Fibroblast of villous mesenchyme (primary cell): ENCODE data around the gene KRTAP10-5. TPM values are rescaled to one million over a fixed set of nuclear protein-coding genes. Genes with fewer than 3 reads are reported as not detected.
"Not testable (repeated sequence)": the region's sequence is repeated elsewhere in the genome, so short reads cannot be mapped to it uniquely, and the experiment has no call there.

Experiments used
- DNase-seq: peaks from one replicate; pipeline ENCODE4 v3.0.0-alpha.2; 2010; ENCODE audit warnings: low read depth
- H3K4me3 ChIP-seq: 2 replicates; pipeline ENCODE4 v1.5.1; 2011; ENCODE audit warnings: low read depth, mild to moderate bottlenecking, low read length
- total RNA-seq: library from RNA; depleted of rRNA; stranded (reverse); fragments of >200 nt; gene quantifications from 2 replicates; pipeline ENCODE4 v1.2.3, GENCODE V29; 2012
- TF ChIP-seq, protein P1 (sequence below): IDR thresholded peaks from 2 replicates; pipeline ENCODE4 v1.5.1; 2012; ENCODE audit warnings: low read depth, mild to moderate bottlenecking, low read length; ENCODE audit not compliant: insufficient read depth

Gene KRTAP10-5
- total RNA-seq, 1 donor, result not detected

DNA sequence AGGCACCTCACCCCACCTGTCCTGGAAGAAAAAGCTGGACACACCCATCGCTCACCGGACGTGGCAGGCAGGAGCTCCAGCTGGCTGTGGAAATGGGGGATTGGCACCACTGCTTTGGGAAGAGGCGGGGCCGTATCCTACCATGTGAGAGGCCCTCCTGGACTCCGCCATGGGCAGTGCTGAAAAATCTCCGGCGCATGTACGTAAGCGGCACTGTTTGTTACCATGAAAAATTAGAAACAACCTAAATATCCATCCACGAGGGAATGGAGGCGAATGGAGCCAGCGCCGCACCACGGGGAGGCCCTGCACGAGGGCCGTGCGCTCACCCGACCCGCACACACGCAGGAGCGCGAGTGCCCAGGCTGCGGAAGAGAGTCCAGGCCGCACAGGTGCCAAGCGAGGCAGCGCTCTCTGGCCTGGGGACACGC lies 34.6 kb upstream of the KRTAP10-5 start:
- TF ChIP-seq, protein P1, sequence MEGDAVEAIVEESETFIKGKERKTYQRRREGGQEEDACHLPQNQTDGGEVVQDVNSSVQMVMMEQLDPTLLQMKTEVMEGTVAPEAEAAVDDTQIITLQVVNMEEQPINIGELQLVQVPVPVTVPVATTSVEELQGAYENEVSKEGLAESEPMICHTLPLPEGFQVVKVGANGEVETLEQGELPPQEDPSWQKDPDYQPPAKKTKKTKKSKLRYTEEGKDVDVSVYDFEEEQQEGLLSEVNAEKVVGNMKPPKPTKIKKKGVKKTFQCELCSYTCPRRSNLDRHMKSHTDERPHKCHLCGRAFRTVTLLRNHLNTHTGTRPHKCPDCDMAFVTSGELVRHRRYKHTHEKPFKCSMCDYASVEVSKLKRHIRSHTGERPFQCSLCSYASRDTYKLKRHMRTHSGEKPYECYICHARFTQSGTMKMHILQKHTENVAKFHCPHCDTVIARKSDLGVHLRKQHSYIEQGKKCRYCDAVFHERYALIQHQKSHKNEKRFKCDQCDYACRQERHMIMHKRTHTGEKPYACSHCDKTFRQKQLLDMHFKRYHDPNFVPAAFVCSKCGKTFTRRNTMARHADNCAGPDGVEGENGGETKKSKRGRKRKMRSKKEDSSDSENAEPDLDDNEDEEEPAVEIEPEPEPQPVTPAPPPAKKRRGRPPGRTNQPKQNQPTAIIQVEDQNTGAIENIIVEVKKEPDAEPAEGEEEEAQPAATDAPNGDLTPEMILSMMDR, result no peak
- no peak for DNase-seq
- H3K4me3 ChIP-seq, result no peak overlapping the region

DNA sequence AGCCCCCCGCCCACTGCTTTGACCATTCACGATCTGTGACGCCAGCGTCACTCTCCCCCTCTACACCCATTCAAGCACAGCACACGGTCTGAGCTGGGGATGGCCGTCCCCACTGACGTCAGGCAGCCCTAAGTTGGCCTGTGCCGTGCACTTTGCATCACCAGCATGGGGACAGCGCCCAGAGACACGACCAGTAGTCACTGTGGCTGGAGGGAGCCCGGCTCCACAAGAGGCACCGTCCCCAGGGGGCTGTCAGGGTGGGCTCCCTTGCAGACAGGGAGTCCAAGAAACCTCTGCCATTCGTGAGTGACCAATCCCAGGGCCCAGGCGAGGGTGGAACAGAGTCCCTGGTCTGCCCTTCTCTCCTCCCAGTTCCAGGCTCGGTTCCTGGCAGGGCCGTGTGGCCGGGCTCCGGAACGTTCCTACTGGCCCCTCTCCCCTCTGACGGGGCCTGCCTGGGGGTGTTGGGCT lies 33.8 kb upstream of the KRTAP10-5 start:
- DNase-seq, result no peak
- no peak overlapping the region for H3K4me3 ChIP-seq
- TF ChIP-seq, protein P1, result no peak

DNA sequence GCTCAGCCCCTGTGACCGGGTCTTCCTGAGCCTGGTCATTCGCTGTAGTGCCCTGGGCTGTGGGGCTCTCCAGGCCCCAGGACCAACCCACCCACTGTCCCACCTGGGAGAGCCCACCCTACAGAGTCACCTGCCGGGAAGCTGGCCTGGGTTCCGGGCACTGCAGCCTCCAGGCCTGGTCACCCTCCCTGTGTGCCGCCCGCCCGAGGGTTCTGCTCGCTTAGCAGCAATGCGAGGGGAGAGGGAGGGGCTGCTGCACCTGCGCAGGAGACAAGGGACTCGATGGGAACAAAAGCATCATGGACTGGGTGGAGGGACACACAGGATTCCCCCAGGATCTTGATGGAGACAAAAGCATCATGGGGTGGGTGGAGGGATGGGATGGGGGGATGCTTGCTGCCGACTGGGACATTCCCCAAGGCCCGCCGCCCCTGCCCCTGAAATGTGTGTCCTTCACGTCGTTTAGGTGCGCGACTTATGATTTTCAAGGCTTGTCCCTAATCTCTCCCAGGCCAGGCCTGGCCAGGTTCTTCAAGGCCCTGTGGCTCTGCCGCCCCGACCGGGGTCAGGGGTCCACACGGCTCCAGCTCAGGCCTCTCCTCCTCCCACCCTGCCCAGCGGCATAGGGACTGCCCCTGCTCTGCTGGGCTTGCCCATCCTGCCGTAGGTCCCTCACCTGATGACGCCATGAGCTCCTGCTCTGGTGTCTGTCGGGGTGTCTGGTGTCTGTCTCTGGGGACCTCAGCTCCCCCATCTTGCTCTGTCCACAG lies 33.2 kb upstream of the KRTAP10-5 start:
- TF ChIP-seq, protein P1, result no peak
- no peak for DNase-seq

DNA sequence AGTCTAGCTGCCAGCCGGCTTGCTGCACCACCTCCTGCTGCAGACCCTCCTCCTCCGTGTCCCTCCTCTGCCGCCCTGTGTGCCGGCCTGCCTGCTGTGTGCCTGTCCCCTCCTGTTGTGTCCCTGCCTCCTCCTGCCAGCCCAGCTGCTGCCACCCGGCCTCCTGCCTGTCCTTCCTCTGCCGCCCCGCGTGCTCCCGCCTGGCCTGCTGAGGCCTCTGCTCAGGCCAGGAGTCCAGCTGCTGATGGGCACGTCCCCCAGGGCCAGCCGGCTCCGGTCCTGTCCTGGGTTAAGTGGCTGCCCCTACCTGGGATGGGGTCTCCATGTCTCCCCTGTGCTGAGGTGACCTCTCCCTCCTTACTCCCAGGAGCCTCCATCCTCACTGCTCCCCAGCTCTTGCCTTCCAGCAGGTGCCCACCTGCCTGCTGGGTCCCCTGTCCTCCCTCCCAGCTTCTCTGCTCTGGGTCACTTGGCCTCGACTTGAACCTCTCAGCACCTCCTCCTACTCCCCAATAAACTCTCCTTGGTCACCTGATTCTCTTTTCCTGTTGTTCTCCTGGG lies 32.3 kb upstream of the KRTAP10-5 start:
- TF ChIP-seq, protein P1, result no peak
- no peak overlapping the region for H3K4me3 ChIP-seq
- DNase-seq, result no peak

More for the DNA sequence above, 33.2 kb upstream of the KRTAP10-5 start:
- H3K4me3 ChIP-seq, result no peak overlapping the region

DNA sequence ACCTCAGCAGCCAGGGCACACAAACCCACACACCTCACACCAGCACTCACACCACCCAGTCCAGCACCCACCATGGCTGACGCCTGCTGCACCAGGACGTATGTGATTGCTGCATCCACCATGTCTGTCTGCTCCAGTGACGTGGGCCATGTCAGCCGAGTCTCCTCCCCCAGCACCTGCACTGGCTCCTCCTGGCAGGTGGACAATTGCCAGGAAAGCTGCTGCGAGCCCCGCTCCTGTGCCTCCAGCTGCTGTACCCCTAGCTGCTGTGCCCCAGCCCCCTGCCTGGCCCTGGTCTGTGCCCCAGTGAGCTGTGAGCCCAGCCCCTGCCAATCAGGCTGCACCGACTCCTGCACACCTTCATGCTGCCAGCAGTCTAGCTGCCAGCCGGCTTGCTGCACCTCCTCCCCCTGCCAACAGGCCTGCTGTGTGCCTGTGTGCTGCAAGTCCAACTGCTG lies 31.7 kb upstream of the KRTAP10-5 start, which contains the start of gene KRTAP10-8:
Gene KRTAP10-8 (plus strand): TSS at position 51 of the 458 bp plus-strand sequence. CDS start 22 bp downstream, at position 73.
- H3K4me3 ChIP-seq, result no peak within 1 kb of the TSS
- no peak for DNase-seq
- TF ChIP-seq, protein P1, result no peak

DNA sequence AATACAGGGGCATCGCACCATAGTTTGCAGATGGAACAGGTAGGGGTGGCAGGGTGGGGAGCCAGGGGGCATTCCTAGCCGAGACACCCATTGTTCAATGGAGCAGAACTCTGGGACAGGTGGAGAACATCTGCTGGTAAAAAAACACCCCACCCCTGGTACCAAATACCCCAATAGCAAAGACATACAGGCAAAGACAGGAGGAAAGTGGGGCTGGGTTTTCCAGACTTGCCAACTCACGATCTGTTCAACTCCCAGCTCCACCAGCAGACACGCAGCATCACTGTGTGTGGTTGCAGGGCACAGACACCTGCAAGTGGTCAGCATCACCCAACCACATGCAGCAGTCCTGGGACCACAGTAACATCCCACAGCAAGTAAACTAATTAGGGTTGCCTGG lies 31.1 kb upstream of the KRTAP10-5 start:
- DNase-seq, result no peak
- no peak overlapping the region for H3K4me3 ChIP-seq
- TF ChIP-seq, protein P1, result no peak

DNA sequence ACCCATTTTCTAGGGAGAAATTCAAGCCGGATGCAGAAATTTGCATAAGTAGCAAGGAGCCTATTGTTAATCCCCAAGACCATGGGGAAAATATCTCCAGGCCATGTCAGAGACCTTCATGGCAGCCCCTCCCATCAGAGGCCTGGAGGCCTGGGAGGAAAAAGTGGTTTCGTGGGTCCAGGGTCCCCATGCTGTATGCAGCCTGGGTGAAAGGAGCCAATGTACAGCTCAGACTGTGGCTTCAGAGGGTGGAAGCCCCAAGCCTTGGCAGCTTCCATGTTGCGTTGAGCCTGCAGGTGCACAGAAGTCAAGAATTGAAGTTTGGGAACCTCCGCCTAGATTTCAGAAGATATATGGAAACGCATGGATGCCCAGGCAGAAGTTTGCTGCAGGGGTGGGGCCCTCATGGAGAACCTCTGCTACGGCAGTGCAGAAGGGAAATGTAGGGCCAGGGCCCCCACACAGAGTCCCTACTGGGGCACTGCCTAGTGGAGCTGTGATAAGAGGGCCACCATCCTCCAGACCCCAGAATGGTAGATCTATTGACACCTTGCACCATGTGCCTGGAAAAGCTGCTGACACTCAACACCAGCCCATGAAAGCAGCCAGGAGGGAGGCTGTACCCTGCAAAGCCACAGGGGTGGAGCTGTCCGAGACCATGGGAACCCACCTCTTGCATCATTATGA lies 29.9 kb upstream of the KRTAP10-5 start:
- not testable (repeated sequence) for DNase-seq, H3K4me3 ChIP-seq
